GM12891 (cell line): ENCODE measurements around the gene BCL7A.

ENCODE experiments used
- POLR2A ChIP-seq: IDR thresholded peaks from 2 replicates; pipeline ENCODE4 v1.6.1; 2011; ENCODE audit warnings: low read depth, low read length, control low read depth
- POLR2AphosphoS5 ChIP-seq: IDR thresholded peaks from 2 replicates; pipeline ENCODE4 v1.6.1; 2011; ENCODE audit warnings: low read depth, low read length, control low read depth
- TAF1 ChIP-seq: IDR thresholded peaks from 2 replicates; pipeline ENCODE4 v1.6.1; 2011; ENCODE audit warnings: low read depth, low read length, control low read depth

GRCh38 chr12:121990114-121990647 is 31.5 kb upstream of the BCL7A start:
- TF ChIP-seq POLR2A (no peak), POLR2AphosphoS5 (no peak), TAF1 (no peak)
